ENCODE results near the gene TWIST1. TPM values are rescaled to one million over a fixed set of nuclear protein-coding genes. Genes with fewer than 3 reads are reported as not detected.
A peak's percentile ranks its signal among the peaks of the same experiment; 100 is the strongest.

The TWIST1 gene
- total RNA-seq, 1 experiment from 2014 or later = not detected

DNA sequence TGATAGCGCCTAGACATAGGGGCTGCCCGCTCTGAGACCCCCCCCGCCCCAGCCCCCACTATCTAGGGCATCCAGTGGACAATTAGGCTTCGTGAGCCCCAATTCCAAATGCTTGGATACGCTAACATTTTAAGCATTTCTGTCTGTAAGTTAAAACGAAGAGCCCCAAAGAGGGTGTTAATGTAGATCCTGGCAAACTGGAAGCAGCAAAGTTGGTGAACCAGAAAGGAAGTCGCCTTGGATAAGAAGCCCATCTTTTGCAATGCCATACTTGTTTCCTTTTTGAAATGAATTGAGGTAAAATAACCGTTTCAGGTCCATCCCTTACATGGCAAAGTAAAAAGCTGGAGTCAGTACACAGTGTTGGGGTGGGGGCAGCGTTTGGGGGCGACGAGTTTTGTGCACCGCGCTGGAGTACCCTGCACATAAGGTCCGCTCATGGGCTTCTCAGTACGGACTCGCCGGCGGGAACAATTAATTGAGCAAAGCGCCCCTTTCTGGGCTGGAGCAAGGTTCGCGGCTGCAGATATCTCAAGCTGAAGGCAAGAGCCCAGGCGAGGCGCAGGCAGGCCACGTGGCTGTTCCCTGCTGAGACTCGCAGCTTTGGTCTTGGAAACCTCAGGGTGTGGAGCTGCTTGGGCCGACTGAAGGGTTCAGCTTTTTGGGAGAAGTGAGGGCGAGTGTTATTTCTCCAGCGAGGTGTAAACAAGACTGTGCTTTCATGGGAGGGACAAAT is 1.4 kb upstream of the TWIST1 start:
- in situ Hi-C loops (cut with HindIII; ENCODE audit: low pct_unique_long_range_greater_than_20kb, low sequenced_read_pairs) = no loop called here
- Histone ChIP-seq H3K27me3 (ENCODE audit: control insufficient read depth, insufficient read depth, low read length) (no peaks in the 10 kb centered on the region), H3K36me3 (ENCODE audit: control insufficient read depth, insufficient read depth, low read length) (no peaks in the 10 kb centered on the region), H3K27ac (ENCODE audit: low read length) (no peak overlapping the region), H3K4me3 (ENCODE audit: low read depth in 2 of 2, low read length in 2 of 2) (peak overlapping the region in 1 of 2 experiments; percentile 48; a peak in 1 of 4 replicates), H3K4me1 (ENCODE audit: control insufficient read depth, insufficient read depth, low read length) (no peaks in the 10 kb centered on the region), H3K9me3 (ENCODE audit: control insufficient read depth, insufficient read depth, low read depth, low read length) (peaks cover 9% of the 10 kb centered on the region)
- BruUV-seq (replicated peaks) = no TSS peak
- intact Hi-C loops (cut with micrococcal nuclease; ENCODE audit: unreplicated experiment) = no loop called here
- POLR2A ChIA-PET = no interaction called here
- CTCF ChIA-PET = no interaction called here
- TF ChIP-seq, protein P1, sequence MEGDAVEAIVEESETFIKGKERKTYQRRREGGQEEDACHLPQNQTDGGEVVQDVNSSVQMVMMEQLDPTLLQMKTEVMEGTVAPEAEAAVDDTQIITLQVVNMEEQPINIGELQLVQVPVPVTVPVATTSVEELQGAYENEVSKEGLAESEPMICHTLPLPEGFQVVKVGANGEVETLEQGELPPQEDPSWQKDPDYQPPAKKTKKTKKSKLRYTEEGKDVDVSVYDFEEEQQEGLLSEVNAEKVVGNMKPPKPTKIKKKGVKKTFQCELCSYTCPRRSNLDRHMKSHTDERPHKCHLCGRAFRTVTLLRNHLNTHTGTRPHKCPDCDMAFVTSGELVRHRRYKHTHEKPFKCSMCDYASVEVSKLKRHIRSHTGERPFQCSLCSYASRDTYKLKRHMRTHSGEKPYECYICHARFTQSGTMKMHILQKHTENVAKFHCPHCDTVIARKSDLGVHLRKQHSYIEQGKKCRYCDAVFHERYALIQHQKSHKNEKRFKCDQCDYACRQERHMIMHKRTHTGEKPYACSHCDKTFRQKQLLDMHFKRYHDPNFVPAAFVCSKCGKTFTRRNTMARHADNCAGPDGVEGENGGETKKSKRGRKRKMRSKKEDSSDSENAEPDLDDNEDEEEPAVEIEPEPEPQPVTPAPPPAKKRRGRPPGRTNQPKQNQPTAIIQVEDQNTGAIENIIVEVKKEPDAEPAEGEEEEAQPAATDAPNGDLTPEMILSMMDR (IDR thresholded peaks at IDR 0.05) = no peak
- TF ChIP-seq SIN3A (IDR thresholded peaks at IDR 0.05; ENCODE audit: borderline replicate concordance, insufficient read depth, low read depth, low read length) (no peak), TCF7L2 (IDR thresholded peaks at IDR 0.05; ENCODE audit: low read depth, low read length) (no peak), POLR2AphosphoS5 (IDR thresholded peaks at IDR 0.05; ENCODE audit: low read depth, low read length) (no peak)
- TF ChIP-seq, protein P2, sequence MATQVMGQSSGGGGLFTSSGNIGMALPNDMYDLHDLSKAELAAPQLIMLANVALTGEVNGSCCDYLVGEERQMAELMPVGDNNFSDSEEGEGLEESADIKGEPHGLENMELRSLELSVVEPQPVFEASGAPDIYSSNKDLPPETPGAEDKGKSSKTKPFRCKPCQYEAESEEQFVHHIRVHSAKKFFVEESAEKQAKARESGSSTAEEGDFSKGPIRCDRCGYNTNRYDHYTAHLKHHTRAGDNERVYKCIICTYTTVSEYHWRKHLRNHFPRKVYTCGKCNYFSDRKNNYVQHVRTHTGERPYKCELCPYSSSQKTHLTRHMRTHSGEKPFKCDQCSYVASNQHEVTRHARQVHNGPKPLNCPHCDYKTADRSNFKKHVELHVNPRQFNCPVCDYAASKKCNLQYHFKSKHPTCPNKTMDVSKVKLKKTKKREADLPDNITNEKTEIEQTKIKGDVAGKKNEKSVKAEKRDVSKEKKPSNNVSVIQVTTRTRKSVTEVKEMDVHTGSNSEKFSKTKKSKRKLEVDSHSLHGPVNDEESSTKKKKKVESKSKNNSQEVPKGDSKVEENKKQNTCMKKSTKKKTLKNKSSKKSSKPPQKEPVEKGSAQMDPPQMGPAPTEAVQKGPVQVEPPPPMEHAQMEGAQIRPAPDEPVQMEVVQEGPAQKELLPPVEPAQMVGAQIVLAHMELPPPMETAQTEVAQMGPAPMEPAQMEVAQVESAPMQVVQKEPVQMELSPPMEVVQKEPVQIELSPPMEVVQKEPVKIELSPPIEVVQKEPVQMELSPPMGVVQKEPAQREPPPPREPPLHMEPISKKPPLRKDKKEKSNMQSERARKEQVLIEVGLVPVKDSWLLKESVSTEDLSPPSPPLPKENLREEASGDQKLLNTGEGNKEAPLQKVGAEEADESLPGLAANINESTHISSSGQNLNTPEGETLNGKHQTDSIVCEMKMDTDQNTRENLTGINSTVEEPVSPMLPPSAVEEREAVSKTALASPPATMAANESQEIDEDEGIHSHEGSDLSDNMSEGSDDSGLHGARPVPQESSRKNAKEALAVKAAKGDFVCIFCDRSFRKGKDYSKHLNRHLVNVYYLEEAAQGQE (IDR thresholded peaks at IDR 0.05; ENCODE audit: insufficient read depth in 1 of 2, low read depth in 2 of 2, low read length in 1 of 2) = no peak
- no peak for ATAC-seq
- DNase-seq (ENCODE audit: low read depth, low spot score) = no peak

DNA sequence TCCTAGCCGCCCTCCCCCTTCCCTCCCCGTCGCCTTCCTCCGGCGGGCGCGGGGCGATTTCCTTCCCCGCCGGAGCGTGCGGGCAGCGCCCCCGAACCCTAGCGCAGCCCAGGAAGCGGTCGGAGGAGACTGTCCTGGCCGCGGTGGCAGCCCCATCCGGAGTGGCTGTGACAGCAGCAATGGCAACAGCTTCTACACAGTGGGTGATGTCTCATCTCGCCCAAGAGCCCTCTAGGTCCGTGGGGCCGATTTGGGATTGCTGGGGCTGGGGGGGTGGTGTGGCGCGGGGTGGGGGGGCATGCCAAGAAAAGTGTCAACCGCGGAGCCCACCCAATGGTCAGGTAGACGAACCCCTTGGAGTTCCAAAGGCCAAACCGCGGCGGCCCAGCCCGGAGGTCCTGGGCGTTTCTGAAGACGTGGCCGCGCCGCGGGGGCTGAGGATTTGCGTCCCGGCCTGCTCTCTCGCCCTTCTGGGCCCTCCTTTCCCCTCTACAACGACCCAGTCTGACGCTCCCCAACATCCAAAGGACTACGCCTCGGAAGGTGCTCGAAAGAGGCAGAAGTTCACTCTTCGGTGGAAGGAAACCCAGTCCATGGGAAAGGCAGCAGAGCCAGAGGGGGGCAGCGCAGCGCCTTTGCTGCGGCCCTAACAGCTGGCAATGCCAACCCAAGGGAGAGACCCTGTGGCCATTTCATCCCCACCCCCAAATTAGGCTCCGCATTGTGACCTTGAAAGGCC is 603 bp upstream of the TWIST1 start:
- POLR2A ChIA-PET = no interaction called here
- intact Hi-C loops (cut with micrococcal nuclease; ENCODE audit: unreplicated experiment) (no loop called here), in situ Hi-C loops (cut with HindIII; ENCODE audit: low pct_unique_long_range_greater_than_20kb, low sequenced_read_pairs) (no loop called here)

More for the DNA sequence above, 603 bp upstream of the TWIST1 start:
- ATAC-seq (no peak), DNase-seq (ENCODE audit: low read depth, low spot score) (no peak)
- Histone ChIP-seq H3K4me1 (ENCODE audit: control insufficient read depth, insufficient read depth, low read length) (no peaks in the 10 kb centered on the region), H3K4me3 (ENCODE audit: low read depth in 2 of 2, low read length in 2 of 2) (peak overlapping the region in 1 of 2 experiments; percentile 48; a peak in 1 of 4 replicates), H3K27ac (ENCODE audit: low read length) (no peak overlapping the region), H3K9me3 (ENCODE audit: control insufficient read depth, insufficient read depth, low read depth, low read length) (peaks cover 9% of the 10 kb centered on the region), H3K36me3 (ENCODE audit: control insufficient read depth, insufficient read depth, low read length) (no peaks in the 10 kb centered on the region), H3K27me3 (ENCODE audit: control insufficient read depth, insufficient read depth, low read length) (no peaks in the 10 kb centered on the region)
- no TSS peak for BruUV-seq (replicated peaks)
- CTCF ChIA-PET = no interaction called here
- TF ChIP-seq TCF7L2 (IDR thresholded peaks at IDR 0.05; ENCODE audit: low read depth, low read length) = no peak
- TF ChIP-seq POLR2AphosphoS5 (IDR thresholded peaks at IDR 0.05; ENCODE audit: low read depth, low read length) = no peak
- no peak for TF ChIP-seq SIN3A (IDR thresholded peaks at IDR 0.05; ENCODE audit: borderline replicate concordance, insufficient read depth, low read depth, low read length)
- TF ChIP-seq, protein P2 (IDR thresholded peaks at IDR 0.05; ENCODE audit: insufficient read depth in 1 of 2, low read depth in 2 of 2, low read length in 1 of 2) = no peak
- TF ChIP-seq, protein P1 (IDR thresholded peaks at IDR 0.05) = no peak
